ENCODE data around the gene NXF2B. TPM values are rescaled to one million over a fixed set of nuclear protein-coding genes. Genes with fewer than 3 reads are reported as not detected.

The NXF2B gene
- total RNA-seq, 1 experiment from 2014 or later = not detected

Other genes starting within 250 kb of the NXF2B start
- gene TCP11X1, start 224.7 kb downstream of the NXF2B start, total RNA-seq (2021; ENCODE audit: unreplicated experiment) = not detected
- gene NXF2, start 192.8 kb downstream of the NXF2B start, total RNA-seq (2021; ENCODE audit: unreplicated experiment) = not detected
- not detected for gene TCP11X2, start 31.8 kb upstream of the NXF2B start, total RNA-seq (2021; ENCODE audit: unreplicated experiment)
- gene TMSB15A, start 76.7 kb upstream of the NXF2B start, total RNA-seq (2021; ENCODE audit: unreplicated experiment) = 2.3 TPM
- gene ARMCX5, start 159.5 kb upstream of the NXF2B start, total RNA-seq (2021; ENCODE audit: unreplicated experiment) = 23.2 TPM
- gene GPRASP1, start 211.5 kb upstream of the NXF2B start, total RNA-seq (2021; ENCODE audit: unreplicated experiment) = 5.0 TPM

All from Panc1 (cell line).